Right kidney (tissue), 1 donor: Measurements from ENCODE around the gene RDH16.
"Not testable (repeated sequence)": the region's sequence is repeated elsewhere in the genome, so short reads cannot be mapped to it uniquely, and the experiment has no call there.

ENCODE experiments used
- DNase-seq: peaks from one replicate; pipeline ENCODE4 v3.0.0-alpha.2; 2016

Gene RDH16

GRCh38 chr12:56916296-56916995, 41.0 kb downstream of the RDH16 start:
- no peak for DNase-seq

- DNase-seq, result no peak
Measured at GRCh38 chr12:56914724-56915123, 42.7 kb downstream of the RDH16 start.

GRCh38 chr12:56914256-56914655, 43.2 kb downstream of the RDH16 start:
- DNase-seq, result no peak

- not testable (repeated sequence) for DNase-seq
Measured at GRCh38 chr12:56909403-56909802, 48.0 kb downstream of the RDH16 start.

- DNase-seq, result no peak
Measured at GRCh38 chr12:56908136-56908535, 49.3 kb downstream of the RDH16 start.

- no peak for DNase-seq
Measured at GRCh38 chr12:56905852-56906251, 51.6 kb downstream of the RDH16 start.

GRCh38 chr12:56903374-56903773, 54.0 kb downstream of the RDH16 start:
- no peak for DNase-seq
